Heart left ventricle (tissue), 13 donors: ENCODE measurements around the gene FDX2.

Experiments used
- CTCF ChIP-seq, 12 donors: fragments of 200-600 bp; sonication (generic) in 4 of 12; IDR thresholded peaks; one replicate each; pipeline versions ENCODE4 v1.5.0 to v1.8.0; 2018 to 2022; ENCODE audit warnings: antibody characterized with exemption in 12 of 12, mild to moderate bottlenecking in 5 of 12
- POLR2A ChIP-seq, 2 donors: fragments of 450-650 bp; IDR thresholded peaks; one replicate each; pipeline ENCODE4 v1.6.1; 2017; ENCODE audit warnings: antibody characterized with exemption in 2 of 2, mild to moderate bottlenecking in 2 of 2, moderate library complexity in 2 of 2
- donor health status: ischemic (EF 13 %, LVEDD 7.1; RV severe dilation, severe dysfunction).
- donor health status: DM: no; HTN: yes; CAD: no.
- donor health status: DM: no; HTN: no; CAD: no.
- donor health status: ischemic (EF 25% LVEDD 6.9; RV normal size, moderate dysfunction).
- donor health status: ischemic (EF 25% LVEDD 5.7; RV mildly dilated, moderate dysfunction).
- donor health status: ischemic (EF 35%, LVEDD 5.7; RV mildly dilated, moderate dysfunction).
- donor health status: nonischemic (EF 11% LVEDD 7.7; RV severe dilation, severe dysfunction).
- donor health status: DM: yes; HTN: yes; CAD: no.
- donor health status: PGD.
- donor health status: ischemic (EF 29% LVEDD 5.4; RV normal size, mild dysfunction).
- donor health status: nonischemic (EF 23%, LVEDD 6.1; RV moderate dilation, normal function).

GRCh38 chr19:10332965-10333757 is 17.3 kb upstream of the FDX2 start, which contains the start of gene RAVER1:
- TF ChIP-seq POLR2A (IDR thresholded peaks at IDR 0.05) (peak in 1 of 2 donors; percentile 81), CTCF (IDR thresholded peaks at IDR 0.05) (peak in 1 of 12 donors; percentile 12)
